Fibroblast of skin of left biceps (primary cell): Measurements from ENCODE around the gene DBP.
"Not testable (repeated sequence)": the region's sequence is repeated elsewhere in the genome, so short reads cannot be mapped to it uniquely, and the experiment has no call there.

Experiments
- DNase-seq, 2 experiments: peaks; one replicate each; pipeline ENCODE4 v3.0.0-alpha.2; 2013; ENCODE audit warnings: low read depth in 2 of 2

The DBP gene

GRCh38 chr19:48665786-48666185, 28.6 kb upstream of the DBP start:
- DNase-seq = no peak

DNA sequence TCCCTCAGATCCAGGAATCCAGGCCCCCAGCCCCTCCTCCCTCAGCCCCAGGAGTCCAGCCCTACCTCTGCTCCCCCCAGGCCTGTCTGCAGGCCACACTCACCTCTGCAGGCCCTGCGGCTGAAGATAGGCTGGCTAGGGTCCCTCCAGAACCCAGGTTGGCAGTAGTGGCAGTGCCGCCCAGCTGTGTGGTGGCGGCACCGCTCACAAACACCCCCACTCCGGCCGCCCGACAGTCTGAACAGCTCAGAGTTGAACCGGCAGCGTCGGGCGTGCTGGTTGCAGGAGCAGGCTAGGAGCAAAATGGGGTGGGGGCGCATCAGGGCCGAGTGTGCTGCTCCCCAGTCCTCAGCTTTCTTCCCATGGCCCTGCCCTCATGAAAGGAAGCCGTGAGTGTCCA, 27.3 kb upstream of the DBP start:
- no peak for DNase-seq

- DNase-seq = no peak
These were observed 26.5 kb upstream of the DBP start for GRCh38 chr19:48663667-48664066.

GRCh38 chr19:48661711-48662090, 24.5 kb upstream of the DBP start:
- DNase-seq = no peak

GRCh38 chr19:48660852-48661710, 23.9 kb upstream of the DBP start:
- peak; percentile 55 to 62 for DNase-seq

- no peak for DNase-seq
These were observed 22.6 kb upstream of the DBP start for GRCh38 chr19:48659768-48660167.

DNA sequence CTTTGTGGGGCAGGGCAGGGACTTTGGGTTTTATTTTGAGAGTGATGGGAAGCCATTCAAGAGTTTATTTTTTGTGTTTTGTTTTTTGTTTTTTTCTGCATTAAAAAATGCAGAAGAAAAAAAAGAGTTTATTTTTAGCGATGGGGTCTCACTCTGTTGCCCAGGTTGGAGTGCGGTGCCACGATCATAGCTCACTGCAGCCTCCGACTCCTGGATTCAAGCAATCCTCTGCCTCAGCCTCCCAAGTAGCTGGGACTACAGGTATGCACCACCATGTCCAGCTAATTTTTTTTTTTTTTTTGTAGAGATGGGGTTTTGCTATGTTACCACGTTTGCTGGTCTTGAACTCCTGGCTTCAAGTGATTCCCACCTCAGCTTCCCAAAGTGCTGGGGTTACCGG, 21.3 kb upstream of the DBP start:
- no peak for DNase-seq

GRCh38 chr19:48657828-48658227, 20.6 kb upstream of the DBP start:
- DNase-seq = not testable (repeated sequence)

DNA sequence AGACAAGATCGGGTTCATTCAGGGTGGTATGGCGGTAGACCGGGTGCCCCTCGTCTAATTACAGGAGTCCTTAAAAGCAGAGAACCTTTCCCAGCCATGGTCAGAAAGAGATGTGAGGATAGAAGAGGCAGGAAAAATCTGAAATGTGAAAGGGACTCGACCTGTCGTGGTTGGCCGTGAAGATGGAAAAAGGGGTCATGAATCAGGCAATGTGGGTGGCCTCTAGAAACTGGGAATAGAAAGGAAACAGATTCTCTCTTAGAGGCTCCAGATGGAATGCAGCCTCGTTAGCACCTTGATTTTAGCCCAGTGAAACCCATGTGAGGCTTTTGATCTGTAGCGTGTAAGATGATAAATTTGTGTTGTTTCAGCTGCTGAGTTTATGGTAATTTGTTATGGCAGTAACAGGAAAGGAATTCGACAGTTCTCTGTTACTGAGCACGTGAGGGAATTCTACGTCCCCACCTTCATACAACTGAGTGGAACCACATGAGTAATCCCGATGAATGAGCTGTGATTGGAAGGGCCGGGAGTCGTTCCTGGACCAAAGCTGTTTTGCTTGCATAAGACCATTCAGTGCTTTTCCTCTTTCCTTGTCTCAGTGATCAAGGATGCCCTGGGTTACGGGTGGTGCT, 19.8 kb upstream of the DBP start:
- peak; percentile 66 to 77 for DNase-seq

- no peak for DNase-seq
These were observed 17.3 kb upstream of the DBP start for GRCh38 chr19:48654299-48655059.

DNA sequence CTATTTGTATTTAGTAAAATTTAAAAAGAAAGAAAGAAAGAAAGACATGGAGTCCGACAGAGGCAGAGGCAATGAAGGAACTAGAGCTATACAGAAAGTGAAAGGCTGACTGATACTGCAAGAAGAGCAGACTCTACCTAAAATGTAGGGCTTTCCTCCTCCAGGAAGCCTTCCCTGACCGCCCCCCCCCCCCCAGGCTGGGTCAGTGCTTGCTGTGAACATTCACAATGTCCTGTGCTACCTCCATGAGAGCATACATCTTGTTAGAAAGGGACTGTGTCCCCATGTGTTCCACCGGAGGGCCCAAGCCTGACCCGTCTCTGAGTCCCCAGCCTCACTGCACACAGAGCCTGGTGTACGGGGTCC, 14.5 kb upstream of the DBP start:
- DNase-seq = no peak

DNA sequence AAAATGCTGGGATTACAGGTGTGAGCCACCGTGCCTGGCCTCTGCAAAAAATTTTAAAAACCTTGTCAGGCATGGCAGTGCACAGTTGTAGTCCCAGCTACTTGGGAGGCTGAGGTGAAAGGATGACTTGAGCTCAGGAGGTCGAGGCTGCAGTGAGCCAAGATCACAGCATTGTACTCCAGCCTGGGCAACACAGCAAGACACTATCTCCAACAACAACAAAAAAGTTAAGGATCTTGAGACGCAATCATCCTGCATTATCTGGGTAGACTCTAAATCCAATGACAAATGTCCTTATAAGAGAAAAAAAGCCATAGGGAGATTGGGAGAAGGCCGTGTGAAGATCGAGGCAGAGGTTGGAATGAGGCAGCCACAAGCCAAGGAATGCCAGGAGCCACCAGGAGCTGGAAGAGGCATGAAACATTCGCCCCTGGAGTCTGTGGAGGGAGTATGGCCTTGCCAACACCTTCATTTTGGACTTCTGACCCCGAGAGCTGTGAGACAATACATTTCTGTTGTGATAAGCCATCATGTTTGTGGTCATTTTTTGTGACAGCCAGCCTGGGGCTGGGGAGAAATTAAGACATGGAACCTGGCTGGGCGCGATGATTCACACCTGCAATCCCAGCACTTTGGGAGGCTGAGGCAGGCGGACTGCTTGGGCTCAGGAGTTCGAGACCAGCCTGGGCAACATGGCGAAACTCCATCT, 13.9 kb upstream of the DBP start:
- no peak for DNase-seq

DNA sequence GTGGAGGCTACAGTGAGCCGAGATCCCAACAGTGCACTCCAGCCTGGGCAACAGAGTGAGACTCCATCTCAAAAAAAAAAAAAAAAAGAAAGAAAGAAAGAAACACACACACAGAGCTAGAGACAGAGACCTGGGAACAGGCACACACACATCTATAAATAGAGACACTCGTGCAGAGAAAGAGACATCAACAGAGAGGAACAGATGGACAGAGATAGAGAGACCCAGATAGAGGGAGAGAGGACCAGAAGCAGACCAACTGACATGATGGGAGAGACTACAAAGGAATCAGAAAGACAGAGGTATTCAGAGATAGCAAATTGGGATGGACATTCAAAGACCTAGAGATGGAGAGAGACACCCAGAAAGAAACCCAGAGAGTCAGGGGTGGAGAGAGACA, 11.0 kb upstream of the DBP start:
- DNase-seq = no peak

GRCh38 chr19:48646722-48647216, 9.6 kb upstream of the DBP start:
- DNase-seq = no peak

- peak; percentile 35 to 48 for DNase-seq
These were observed 9.0 kb upstream of the DBP start, which contains the start of gene CA11 for GRCh38 chr19:48646001-48646721. TSS of gene CA11 (minus strand) at chr19:48646187. CDS start at chr19:48645632, 555 bp downstream.

DNA sequence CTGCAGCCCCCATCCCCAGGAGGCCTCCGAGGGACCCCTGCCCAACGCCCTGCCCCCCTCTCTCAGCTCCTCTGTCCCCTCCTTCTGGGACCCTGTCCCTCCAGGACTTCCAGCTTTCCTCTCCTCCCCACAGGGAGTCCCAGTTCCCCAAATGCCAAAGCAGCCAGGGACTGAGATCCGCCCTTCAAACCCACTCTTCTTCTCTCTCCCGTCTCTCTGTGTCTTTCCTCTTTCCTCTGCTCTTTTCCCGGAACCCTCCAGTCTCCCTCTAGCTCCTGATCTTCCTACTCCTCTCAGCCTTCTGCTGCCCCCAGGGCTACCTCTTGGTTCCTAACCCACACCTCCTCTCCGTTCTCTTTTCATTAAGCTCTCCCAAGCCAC, 8.4 kb upstream of the DBP start:
- DNase-seq = no peak

GRCh38 chr19:48644839-48645619, 7.8 kb upstream of the DBP start:
- no peak for DNase-seq

- DNase-seq = no peak
These were observed 7.2 kb upstream of the DBP start for GRCh38 chr19:48644355-48644754.

- DNase-seq = no peak
These were observed 5.7 kb upstream of the DBP start for GRCh38 chr19:48642862-48643261.

DNA sequence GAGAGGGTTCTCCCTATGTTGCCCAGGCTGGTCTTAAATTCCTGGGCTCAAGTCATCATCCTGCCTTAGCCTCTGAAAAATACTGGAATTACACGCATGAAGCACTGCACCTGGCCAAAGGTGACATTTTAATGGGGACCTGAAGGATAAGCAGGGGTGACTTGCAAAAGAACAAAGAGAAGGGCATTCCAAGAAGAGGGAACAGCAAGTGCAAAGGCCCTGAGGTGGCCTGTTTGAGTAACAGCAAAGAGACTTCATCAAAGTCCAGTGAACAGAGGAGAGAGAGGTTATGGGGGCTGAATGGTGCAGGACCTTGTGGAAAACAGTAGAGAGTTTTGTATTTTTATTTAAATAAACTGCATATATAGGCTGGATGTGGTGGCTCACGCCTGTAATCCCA, 4.7 kb upstream of the DBP start:
- no peak for DNase-seq
